GM12878 (cell line): ENCODE data around the gene RPL22L1. TPM values are rescaled to one million over a fixed set of nuclear protein-coding genes. Genes with fewer than 3 reads are reported as not detected.

Experiments used
- ATAC-seq: fragments of 200-7000 bp; cut with Tn5 transposase; 3 replicates; pipeline ENCODE4 v1.9.1; 2020; ENCODE audit warnings: mild to moderate bottlenecking, moderate library complexity
- BruUV-seq: library from RNA; stranded (reverse); fragments of 400-500 nt; replicated peaks from 2 replicates; lab custom pipeline; 2021; lab: Mats Ljungman, UMichigan
- CTCF ChIA-PET: fragments of 300-600 bp; sonication (Branson Sonifier 250); formaldehyde crosslinking; extraction: SDS; loops from one replicate; lab custom pipeline; 2021; ENCODE audit warnings: inconsistent platforms; lab: Yijun Ruan, JAX
- POLR2A ChIA-PET: fragments of 350-600 bp; formaldehyde crosslinking; extraction: SDS; loops from one replicate; lab custom pipeline; 2021; ENCODE audit warnings: inconsistent platforms; lab: Charles Lee
- RAD21 ChIA-PET: fragments of 300-600 bp; sonication (Branson Sonifier 250); formaldehyde crosslinking; loops from one replicate; lab custom pipeline; 2023; ENCODE audit warnings: antibody characterized with exemption; ENCODE audit not compliant: unreplicated experiment; lab: Charles Lee
- SMC1A ChIA-PET: fragments of 300-600 bp; sonication (Branson Sonifier 250); formaldehyde crosslinking; loops from one replicate; lab custom pipeline; 2023; ENCODE audit not compliant: unreplicated experiment, uncharacterized antibody; lab: Charles Lee
- DNase-seq: peaks from one replicate; pipeline ENCODE4 v3.0.0-alpha.2; 2011; ENCODE audit warnings: low read depth, low spot score
- FAIRE-seq: peaks from 3 replicates; lab custom pipeline; 2011; peaks lifted over from hg19 to GRCh38; lab: Jason Lieb, UNC
- H2AFZ ChIP-seq: 2 replicates; pipeline ENCODE4 v1.6.0; 2011; ENCODE audit warnings: low read depth, low read length, control low read depth; ENCODE audit not compliant: control insufficient read depth
- H3K27ac ChIP-seq: 2 replicates; pipeline ENCODE4 v1.5.1; 2011; ENCODE audit warnings: control low read depth; ENCODE audit not compliant: control insufficient read depth, insufficient read depth
- H3K27me3 ChIP-seq, 2 experiments: replicated peaks in 1 of 2; 2 replicates each; pipeline versions ENCODE4 v1.6.0 to v1.6.1; 2011; ENCODE audit warnings: low read length in 1 of 2; ENCODE audit not compliant: control insufficient read depth in 2 of 2, insufficient read depth in 2 of 2
- H3K36me3 ChIP-seq, 2 experiments: 2 replicates each; pipeline ENCODE4 v1.5.1; 2011; ENCODE audit warnings: low read length in 1 of 2; ENCODE audit not compliant: control insufficient read depth in 2 of 2, insufficient read depth in 2 of 2
- H3K4me1 ChIP-seq: 2 replicates; pipeline ENCODE4 v1.6.1; 2011; ENCODE audit warnings: mild to moderate bottlenecking, low read length, moderate library complexity, mixed read lengths; ENCODE audit not compliant: control insufficient read depth, insufficient read depth
- H3K4me2 ChIP-seq: 2 replicates; pipeline ENCODE4 v1.6.0; 2011; ENCODE audit warnings: control low read depth; ENCODE audit not compliant: control insufficient read depth, insufficient read depth
- H3K4me3 ChIP-seq: fragments of 200-600 bp; sonication (generic); 2 replicates; pipeline ENCODE4 v1.5.1; 2016
- H3K79me2 ChIP-seq: 2 replicates; pipeline ENCODE4 v1.6.0; 2011; ENCODE audit warnings: low read length; ENCODE audit not compliant: control insufficient read depth, insufficient read depth
- H3K9ac ChIP-seq: 2 replicates; pipeline ENCODE4 v1.8.0; 2011; ENCODE audit warnings: low read length, control low read depth, mixed read lengths; ENCODE audit not compliant: control insufficient read depth, insufficient read depth
- H3K9me3 ChIP-seq: replicated peaks from 3 replicates; pipeline ENCODE4 v1.5.1; 2011; ENCODE audit warnings: mild to moderate bottlenecking, low read length; ENCODE audit not compliant: control insufficient read depth, insufficient read depth
- H4K20me1 ChIP-seq: 2 replicates; pipeline ENCODE4 v1.6.0; 2011; ENCODE audit not compliant: control insufficient read depth, insufficient read depth
- ATF7 ChIP-seq: fragments of 450-650 bp; IDR thresholded peaks from 2 replicates; pipeline ENCODE4 v1.6.1; 2016; ENCODE audit warnings: low read depth, mild to moderate bottlenecking
- BACH1 ChIP-seq: fragments of 450-650 bp; IDR thresholded peaks from 2 replicates; pipeline ENCODE4 v1.6.1; 2017; ENCODE audit warnings: mild to moderate bottlenecking, borderline replicate concordance
- FOXK2 ChIP-seq: fragments of 450-650 bp; IDR thresholded peaks from 2 replicates; pipeline ENCODE4 v1.6.1; 2017; ENCODE audit warnings: mild to moderate bottlenecking, moderate library complexity
- GATAD2B ChIP-seq: fragments of 450-650 bp; conservative IDR thresholded peaks from 2 replicates; pipeline ENCODE4 v1.6.1; 2017; ENCODE audit warnings: low read depth, mild to moderate bottlenecking, moderate library complexity
- NFIC ChIP-seq: IDR thresholded peaks from 2 replicates; pipeline ENCODE4 v1.6.1; 2012; ENCODE audit warnings: low read depth, mild to moderate bottlenecking, inconsistent platforms, low read length, moderate library complexity
- POU2F2 ChIP-seq: IDR thresholded peaks from 3 replicates; pipeline ENCODE4 v1.6.1; 2011; ENCODE audit warnings: low read depth, mild to moderate bottlenecking, low read length, borderline replicate concordance
- RUNX3 ChIP-seq: IDR thresholded peaks from 2 replicates; pipeline ENCODE4 v1.6.1; 2012; ENCODE audit warnings: low read length, inconsistent platforms
- ZBED1 ChIP-seq: IDR thresholded peaks from 2 replicates; pipeline ENCODE4 v1.6.1; 2016; ENCODE audit warnings: borderline replicate concordance
- WGBS: methylation state at CpG from one replicate; pipeline ENCODE4 v1.1.6; 2016; ENCODE audit warnings: low lambda C conversion rate; ENCODE audit not compliant: insufficient replicate concordance, insufficient coverage; ENCODE audit errors: missing lambda C conversion rate; 5-methylcytosine and 5-hydroxymethylcytosine counted together
- in situ Hi-C: fragments of 300-500 bp; cut with MboI; formaldehyde crosslinking; loops from 9 replicates; pipeline ENCODE4 v1.14.3; 2018; ENCODE audit warnings: mixed read lengths
- intact Hi-C: fragments of 100-400 bp; cut with micrococcal nuclease; formaldehyde crosslinking; loops from one replicate; pipeline ENCODE4 v1.14.2; 2022; ENCODE audit not compliant: unreplicated experiment
- polyA plus RNA-seq, 11 experiments: library from polyadenylated mRNA; depleted of rRNA in 4 of 11; unstranded in 6 of 11; stranded (reverse) in 5 of 11; fragments of >200 nt; fragmentation: Nextera tagmentation in 4 of 11; fragmentation: Illumina TruSeq in 1 of 11; extraction: Ambion mirVana in 4 of 11; extraction: Trizol in 1 of 11; gene quantifications; 1 replicate in 1 of 11; 2 replicates in 10 of 11; pipeline versions ENCODE4 v1.2.1 to v1.2.3, GENCODE V29; 2011 to 2016; ENCODE audit warnings: inconsistent platforms in 2 of 11, missing spikeins in 2 of 11, low read depth in 1 of 11
- total RNA-seq, 4 experiments: library from RNA; depleted of rRNA in 3 of 4; stranded (reverse); fragments of >200 nt in 3 of 4; fragmentation: Illumina TruSeq in 1 of 4; extraction: Trizol in 1 of 4; gene quantifications; 2 replicates each; pipeline versions ENCODE4 v1.2.1 to v1.2.3, GENCODE V29; 2013 to 2021
- TF ChIP-seq, protein P1 (sequence below): fragments of 450-650 bp; IDR thresholded peaks from 2 replicates; pipeline ENCODE4 v1.6.1; 2018; ENCODE audit warnings: mild to moderate bottlenecking, low read depth, moderate library complexity; ENCODE audit not compliant: partially characterized antibody

RPL22L1 gene
- total and polyA plus RNA-seq, 10 of the 15 experiments (the other 5 are each of a cell fraction or from before 2014, with no cell fraction given): 203 to 803 (median 422) TPM

DNA sequence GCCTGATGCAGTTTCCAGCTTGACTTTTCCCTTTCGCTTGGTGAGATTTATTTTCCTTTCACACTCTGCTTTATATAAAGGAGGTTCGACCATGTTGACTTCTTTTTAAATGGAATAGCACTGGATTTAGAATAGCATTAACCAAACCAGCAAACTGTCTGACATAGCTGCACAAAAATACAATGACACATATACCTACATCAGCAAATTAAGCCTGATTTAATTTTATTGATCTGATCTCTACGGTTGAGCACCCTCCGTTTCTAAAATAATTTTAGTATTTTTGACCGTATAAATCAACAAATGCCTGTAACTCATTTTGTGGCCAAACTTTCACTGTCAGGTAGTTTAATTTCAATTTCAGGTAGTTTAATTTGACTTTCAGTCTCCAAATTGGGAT is 44.2 kb upstream of the RPL22L1 start:
- ATAC-seq (no peak), DNase-seq (no peak), FAIRE-seq (no peak)
- Histone ChIP-seq H2AFZ (no peak overlapping the region), H3K27me3 (no peaks in the 10 kb centered on the region), H3K36me3 (no peaks in the 10 kb centered on the region), H3K4me2 (no peak overlapping the region), H3K27ac (no peak overlapping the region), H3K79me2 (no peaks in the 10 kb centered on the region), H4K20me1 (no peaks in the 10 kb centered on the region), H3K4me3 (no peak overlapping the region), H3K4me1 (no peaks in the 10 kb centered on the region), H3K9me3 (peaks cover 2% of the 10 kb centered on the region; the same call in 2 of the 3 replicates), H3K9ac (no peak overlapping the region)
- BruUV-seq: no TSS peak
- in situ Hi-C loops (no loop called here), intact Hi-C loops (no loop called here)
- no peak for TF ChIP-seq FOXK2
- TF ChIP-seq ATF7: no peak
- RAD21 ChIA-PET: no interaction called here
- POLR2A ChIA-PET: no interaction called here
- CTCF ChIA-PET: interaction anchor here (1.3 kb wide), 1 partner anchor 66 kb away, joined by 3 read pairs; no protein-coding TSS in a partner anchor
- whole genome bisulfite sequencing: 53% methylated on average over 5 of the region's 5 CpGs
- SMC1A ChIA-PET: no interaction called here

GRCh38 chr3:170911051-170911450 is 41.1 kb upstream of the RPL22L1 start:
- ChIA-PET CTCF (no interaction called here), RAD21 (no interaction called here), SMC1A (no interaction called here), POLR2A (no interaction called here)
- DNase-seq (no peak), ATAC-seq (no peak), FAIRE-seq (no peak)
- H3K9me3 ChIP-seq: peaks cover 8% of the 10 kb centered on the region
- H3K9ac ChIP-seq: no peak overlapping the region
- H3K4me3 ChIP-seq: no peak overlapping the region
- intact Hi-C loops (no loop called here), in situ Hi-C loops (no loop called here)
- H4K20me1 ChIP-seq: no peaks in the 10 kb centered on the region
- H3K27me3 ChIP-seq: 0 out of 4 replicates have a peak, but pooled peaks cover 0 to 3% of the 10 kb centered on the region in 2 experiments
- H3K4me1 ChIP-seq: no peaks in the 10 kb centered on the region; the same call in 1 of the 2 replicates
- no peaks in the 10 kb centered on the region for H3K79me2 ChIP-seq
- no TSS peak for BruUV-seq
- 67% methylated on average over 3 of the region's 3 CpGs for WGBS
- H3K4me2 ChIP-seq: no peak overlapping the region
- H3K36me3 ChIP-seq: no peaks in the 10 kb centered on the region
- no peak overlapping the region for H2AFZ ChIP-seq
- no peak overlapping the region for H3K27ac ChIP-seq
- TF ChIP-seq GATAD2B: no peak
- TF ChIP-seq ZBED1: no peak
- no peak for TF ChIP-seq BACH1
- no peak for TF ChIP-seq FOXK2
- TF ChIP-seq, protein P1, sequence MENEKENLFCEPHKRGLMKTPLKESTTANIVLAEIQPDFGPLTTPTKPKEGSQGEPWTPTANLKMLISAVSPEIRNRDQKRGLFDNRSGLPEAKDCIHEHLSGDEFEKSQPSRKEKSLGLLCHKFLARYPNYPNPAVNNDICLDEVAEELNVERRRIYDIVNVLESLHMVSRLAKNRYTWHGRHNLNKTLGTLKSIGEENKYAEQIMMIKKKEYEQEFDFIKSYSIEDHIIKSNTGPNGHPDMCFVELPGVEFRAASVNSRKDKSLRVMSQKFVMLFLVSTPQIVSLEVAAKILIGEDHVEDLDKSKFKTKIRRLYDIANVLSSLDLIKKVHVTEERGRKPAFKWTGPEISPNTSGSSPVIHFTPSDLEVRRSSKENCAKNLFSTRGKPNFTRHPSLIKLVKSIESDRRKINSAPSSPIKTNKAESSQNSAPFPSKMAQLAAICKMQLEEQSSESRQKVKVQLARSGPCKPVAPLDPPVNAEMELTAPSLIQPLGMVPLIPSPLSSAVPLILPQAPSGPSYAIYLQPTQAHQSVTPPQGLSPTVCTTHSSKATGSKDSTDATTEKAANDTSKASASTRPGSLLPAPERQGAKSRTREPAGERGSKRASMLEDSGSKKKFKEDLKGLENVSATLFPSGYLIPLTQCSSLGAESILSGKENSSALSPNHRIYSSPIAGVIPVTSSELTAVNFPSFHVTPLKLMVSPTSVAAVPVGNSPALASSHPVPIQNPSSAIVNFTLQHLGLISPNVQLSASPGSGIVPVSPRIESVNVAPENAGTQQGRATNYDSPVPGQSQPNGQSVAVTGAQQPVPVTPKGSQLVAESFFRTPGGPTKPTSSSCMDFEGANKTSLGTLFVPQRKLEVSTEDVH: no peak
- TF ChIP-seq RUNX3: no peak
- TF ChIP-seq POU2F2: no peak
- TF ChIP-seq NFIC: no peak
